Tibial nerve (tissue), 4 donors: ENCODE results near the gene PSAPL1. TPM values are rescaled to one million over a fixed set of nuclear protein-coding genes. Genes with fewer than 3 reads are reported as not detected.

ENCODE experiments used
- DNase-seq, 2 donors: peaks; one replicate each; pipeline ENCODE4 v3.0.0-alpha.2; 2019; ENCODE audit warnings: low spot score in 2 of 2
- H3K27ac ChIP-seq, 4 donors: fragments of 200-600 bp; sonication (generic) in 3 of 4; one replicate each; pipeline ENCODE4 v1.5.1; 2017 to 2019; ENCODE audit warnings: mild to moderate bottlenecking in 1 of 4
- H3K27me3 ChIP-seq, 2 donors: fragments of 200-600 bp; sonication (generic) in 1 of 2; one replicate each; pipeline versions ENCODE4 v1.5.1 to v1.6.0; 2017 to 2019
- H3K36me3 ChIP-seq, 3 donors: fragments of 200-600 bp; sonication (generic); one replicate each; pipeline ENCODE4 v1.5.1; 2018 to 2019
- H3K4me1 ChIP-seq, 4 donors: fragments of 200-600 bp; sonication (generic) in 3 of 4; one replicate each; pipeline ENCODE4 v1.5.1; 2017 to 2019
- H3K4me3 ChIP-seq, 4 donors: fragments of 200-600 bp; sonication (generic) in 3 of 4; one replicate each; pipeline ENCODE4 v1.5.1; 2017 to 2019; ENCODE audit warnings: mild to moderate bottlenecking in 1 of 4, moderate library complexity in 1 of 4
- H3K9me3 ChIP-seq, 4 donors: fragments of 200-600 bp; sonication (generic) in 3 of 4; one replicate each; pipeline ENCODE4 v1.5.1; 2017 to 2019
- EP300 ChIP-seq, 2 donors: sonication (generic); formaldehyde crosslinking; IDR thresholded peaks; one replicate each; pipeline ENCODE4 v1.6.1; 2017; ENCODE audit warnings: antibody characterized with exemption in 2 of 2, mild to moderate bottlenecking in 1 of 2
- POLR2A ChIP-seq, 2 donors: fragments of 450-650 bp; IDR thresholded peaks; one replicate each; pipeline ENCODE4 v1.6.1; 2017; ENCODE audit warnings: antibody characterized with exemption in 2 of 2, mild to moderate bottlenecking in 2 of 2, moderate library complexity in 2 of 2
- whole genome bisulfite sequencing, 2 donors: methylation state at CpG; one replicate each; pipeline ENCODE4 v1.1.5; 2018; 5-methylcytosine and 5-hydroxymethylcytosine counted together
- small RNA-seq: library from RNA; depleted of rRNA; stranded (forward); fragments of <200 nt; gene quantifications from one replicate; pipeline ENCODE3, GENCODE V24; 2016
- total RNA-seq, 4 donors: library from RNA; depleted of rRNA; stranded (reverse); fragments of >200 nt; gene quantifications; one replicate each; pipeline ENCODE4 v1.1.0, GENCODE V29; 2016
- TF ChIP-seq, protein P1 (sequence below), 5 experiments: fragments of 200-600 bp in 3 of 5; fragments of 450-650 bp in 2 of 5; sonication (generic) in 3 of 5; IDR thresholded peaks; one replicate each; pipeline ENCODE4 v1.5.1; 2016 to 2019; ENCODE audit warnings: antibody characterized with exemption in 5 of 5, mild to moderate bottlenecking in 3 of 5, moderate library complexity in 2 of 5

The PSAPL1 gene
- total RNA-seq, 4 donors from 2014 or later = under 0.01 to 0.22 TPM; not detected in 2

DNA sequence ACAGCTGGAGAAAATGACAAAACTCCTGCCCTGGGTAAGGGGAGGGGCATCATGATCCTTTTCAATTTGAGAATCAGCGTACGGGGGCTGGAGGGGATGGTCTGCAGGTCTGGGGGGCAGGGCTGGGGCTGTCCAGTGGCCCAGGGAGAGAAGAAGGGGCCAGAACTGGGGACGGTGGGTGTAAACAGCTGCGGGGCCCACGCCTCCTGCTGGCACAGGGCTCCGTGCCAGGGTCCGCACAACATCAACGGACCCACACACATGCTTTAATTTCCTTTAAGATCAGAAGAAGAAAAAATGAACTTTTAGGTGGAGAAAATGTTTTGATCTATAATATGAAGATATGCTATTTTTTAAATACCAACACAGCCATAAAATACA is 52.1 kb downstream of the PSAPL1 start:
- H3K27me3 ChIP-seq = no peaks in the 10 kb centered on the region
- whole genome bisulfite sequencing, 2 donors = 48 to 56% methylated on average over 8 of the region's 8 CpGs
- H3K4me3 ChIP-seq = no peak overlapping the region
- DNase-seq = no peak
- H3K4me1 ChIP-seq = peaks cover 0 to 41% (median 5%) of the 10 kb centered on the region in 4 donors
- peak overlapping the region in 3 of 4 donors; percentile 19 to 81 (median 76) for H3K27ac ChIP-seq
- H3K36me3 ChIP-seq = no peaks in the 10 kb centered on the region
- no peaks in the 10 kb centered on the region for H3K9me3 ChIP-seq
- TF ChIP-seq, protein P1, sequence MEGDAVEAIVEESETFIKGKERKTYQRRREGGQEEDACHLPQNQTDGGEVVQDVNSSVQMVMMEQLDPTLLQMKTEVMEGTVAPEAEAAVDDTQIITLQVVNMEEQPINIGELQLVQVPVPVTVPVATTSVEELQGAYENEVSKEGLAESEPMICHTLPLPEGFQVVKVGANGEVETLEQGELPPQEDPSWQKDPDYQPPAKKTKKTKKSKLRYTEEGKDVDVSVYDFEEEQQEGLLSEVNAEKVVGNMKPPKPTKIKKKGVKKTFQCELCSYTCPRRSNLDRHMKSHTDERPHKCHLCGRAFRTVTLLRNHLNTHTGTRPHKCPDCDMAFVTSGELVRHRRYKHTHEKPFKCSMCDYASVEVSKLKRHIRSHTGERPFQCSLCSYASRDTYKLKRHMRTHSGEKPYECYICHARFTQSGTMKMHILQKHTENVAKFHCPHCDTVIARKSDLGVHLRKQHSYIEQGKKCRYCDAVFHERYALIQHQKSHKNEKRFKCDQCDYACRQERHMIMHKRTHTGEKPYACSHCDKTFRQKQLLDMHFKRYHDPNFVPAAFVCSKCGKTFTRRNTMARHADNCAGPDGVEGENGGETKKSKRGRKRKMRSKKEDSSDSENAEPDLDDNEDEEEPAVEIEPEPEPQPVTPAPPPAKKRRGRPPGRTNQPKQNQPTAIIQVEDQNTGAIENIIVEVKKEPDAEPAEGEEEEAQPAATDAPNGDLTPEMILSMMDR (IDR thresholded peaks at IDR 0.05) = no peak
- TF ChIP-seq POLR2A (IDR thresholded peaks at IDR 0.05) (no peak), EP300 (IDR thresholded peaks at IDR 0.05) (no peak)

DNA sequence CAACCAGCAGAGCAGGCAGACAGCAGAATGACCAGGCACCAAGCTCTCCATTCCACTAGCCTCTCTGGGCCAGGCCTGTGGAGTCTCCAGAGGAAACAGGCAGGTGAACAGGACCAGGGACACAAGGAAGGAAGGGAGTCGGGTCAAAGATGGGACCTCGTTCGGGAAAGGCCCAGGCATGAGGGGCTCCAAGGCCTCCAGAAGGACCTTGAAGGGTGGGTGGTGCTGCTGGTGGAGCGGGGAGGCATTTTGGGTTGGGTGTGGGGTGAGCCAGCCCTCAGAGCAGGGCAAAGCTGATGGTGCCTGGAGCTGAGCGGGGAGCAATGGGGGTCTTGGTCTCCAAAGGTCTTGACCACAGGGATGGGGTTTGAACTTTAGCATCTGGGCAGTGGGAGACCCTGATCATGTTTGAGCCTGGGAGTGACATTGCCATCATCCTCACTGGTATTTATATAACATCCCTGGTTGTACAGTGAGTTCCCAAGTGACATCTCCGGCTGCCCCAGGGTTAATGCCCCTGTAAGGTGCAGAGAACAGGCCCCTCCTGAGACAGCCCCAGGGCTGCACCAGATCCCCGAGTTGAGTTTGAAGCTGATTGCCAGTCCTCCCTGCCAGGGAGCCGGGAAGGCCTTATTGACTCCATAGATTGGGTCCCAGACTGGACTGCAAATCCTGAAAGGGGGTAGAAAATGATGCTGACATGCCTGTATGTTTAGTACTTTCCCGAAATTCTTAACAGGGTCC is 52.7 kb downstream of the PSAPL1 start:
- H3K27me3 ChIP-seq = no peaks in the 10 kb centered on the region
- DNase-seq = no peak
- no peaks in the 10 kb centered on the region for H3K9me3 ChIP-seq
- peak overlapping the region in 3 of 4 donors; percentile 19 to 81 (median 76) for H3K27ac ChIP-seq
- H3K36me3 ChIP-seq = no peaks in the 10 kb centered on the region
- H3K4me1 ChIP-seq = peaks cover 0 to 46% (median 5%) of the 10 kb centered on the region in 4 donors
- WGBS, 2 donors = 80 to 84% methylated on average over 9 of the region's 9 CpGs
- no peak for TF ChIP-seq EP300 (IDR thresholded peaks at IDR 0.05)
- H3K4me3 ChIP-seq = no peak overlapping the region

DNA sequence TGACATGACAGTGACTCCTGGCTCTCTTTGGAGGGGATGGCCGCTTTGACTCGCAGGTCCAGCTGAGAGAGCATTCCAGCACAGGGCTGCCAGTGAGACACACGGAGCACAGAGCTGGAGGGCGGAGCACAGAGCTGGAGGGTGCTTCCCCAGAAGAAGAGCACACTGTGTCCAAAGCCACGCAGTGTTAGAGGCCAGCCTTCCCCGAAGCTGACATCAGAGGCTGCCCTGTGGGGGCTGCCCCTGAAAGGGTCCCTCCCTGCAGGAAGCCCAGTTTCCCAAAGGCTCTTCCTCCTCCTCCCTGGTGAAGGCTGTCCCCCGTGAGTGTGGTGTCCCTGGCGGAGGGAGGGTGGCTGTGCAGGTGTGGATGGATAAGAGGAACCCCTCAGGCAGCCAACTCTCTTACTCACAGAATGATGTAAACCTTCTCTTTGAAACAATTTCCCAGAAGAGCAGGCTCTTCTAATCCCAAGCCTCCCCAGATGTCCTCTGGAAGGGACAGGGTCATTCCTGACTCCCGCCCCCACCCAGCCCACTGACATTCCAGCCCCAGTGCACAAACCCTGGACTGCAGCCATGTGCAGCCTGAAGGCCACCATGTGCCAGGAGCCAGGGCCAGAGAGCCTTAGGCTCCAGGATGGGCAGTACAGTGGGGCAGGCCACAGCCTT is 53.4 kb downstream of the PSAPL1 start:
- WGBS, 2 donors = 45 to 49% methylated on average over 7 to 9 of the region's 9 CpGs
- no peak for DNase-seq
- Histone ChIP-seq H3K27me3 (no peaks in the 10 kb centered on the region), H3K9me3 (no peaks in the 10 kb centered on the region), H3K4me1 (peaks cover 0 to 53% (median 5%) of the 10 kb centered on the region in 4 donors), H3K27ac (peak overlapping the region in 2 of 4 donors; percentile 76 to 81), H3K36me3 (no peaks in the 10 kb centered on the region), H3K4me3 (no peak overlapping the region)
- TF ChIP-seq POLR2A (IDR thresholded peaks at IDR 0.05) = no peak
- peak in 1 of 2 donors; percentile 61 for TF ChIP-seq EP300 (IDR thresholded peaks at IDR 0.05)

Small RNA genes within 50 kb of the gene (small RNA-seq; reads per million reads assigned to genes)
- gene MIR4274 = not detected

Other genes starting within 250 kb of the PSAPL1 start
- gene SORCS2, start 242.4 kb downstream of the PSAPL1 start, total RNA-seq = 10 to 100 TPM; 15.6 to 48.9 (median 38.3) TPM